ENCODE measurements around the gene EPHB1. TPM values are rescaled to one million over a fixed set of nuclear protein-coding genes. Genes with fewer than 3 reads are reported as not detected.

EPHB1 gene
- total RNA-seq, 1 donor from 2014 or later: 1.9 TPM

- DNase-seq (ENCODE audit: low spot score): no peak
These were observed 352.6 kb downstream of the EPHB1 start for GRCh38 chr3:135147657-135148056.

- no peak for DNase-seq (ENCODE audit: low spot score)
These were observed 353.4 kb downstream of the EPHB1 start for GRCh38 chr3:135148398-135149020.

- no peak for DNase-seq (ENCODE audit: low spot score)
These were observed 354.9 kb downstream of the EPHB1 start for GRCh38 chr3:135149707-135150681.

- no peak for DNase-seq (ENCODE audit: low spot score)
These were observed 359.1 kb downstream of the EPHB1 start for GRCh38 chr3:135154186-135154585.

- no peak for DNase-seq (ENCODE audit: low spot score)
These were observed 360.2 kb downstream of the EPHB1 start for GRCh38 chr3:135155228-135155627.

- DNase-seq (ENCODE audit: low spot score): no peak
These were observed 360.7 kb downstream of the EPHB1 start for GRCh38 chr3:135155791-135156190.

- DNase-seq (ENCODE audit: low spot score): no peak
These were observed 362.1 kb downstream of the EPHB1 start for GRCh38 chr3:135157045-135157740.

GRCh38 chr3:135158520-135158919, 363.5 kb downstream of the EPHB1 start:
- no peak for DNase-seq (ENCODE audit: low spot score)

- DNase-seq (ENCODE audit: low spot score): no peak
These were observed 364.7 kb downstream of the EPHB1 start for GRCh38 chr3:135159681-135160247.

- no peak for DNase-seq (ENCODE audit: low spot score)
These were observed 366.4 kb downstream of the EPHB1 start for GRCh38 chr3:135161425-135161824.

- no peak for DNase-seq (ENCODE audit: low spot score)
These were observed 368.6 kb downstream of the EPHB1 start for GRCh38 chr3:135163701-135164100.

GRCh38 chr3:135165260-135165659, 370.2 kb downstream of the EPHB1 start:
- DNase-seq (ENCODE audit: low spot score): no peak

- DNase-seq (ENCODE audit: low spot score): no peak
These were observed 371.3 kb downstream of the EPHB1 start for GRCh38 chr3:135166266-135166825.

GRCh38 chr3:135168822-135169221, 373.8 kb downstream of the EPHB1 start:
- no peak for DNase-seq (ENCODE audit: low spot score)

- no peak for DNase-seq (ENCODE audit: low spot score)
These were observed 374.6 kb downstream of the EPHB1 start for GRCh38 chr3:135169651-135170050.

- no peak for DNase-seq (ENCODE audit: low spot score)
These were observed 375.7 kb downstream of the EPHB1 start for GRCh38 chr3:135170732-135171131.

- no peak for DNase-seq (ENCODE audit: low spot score)
These were observed 377.3 kb downstream of the EPHB1 start for GRCh38 chr3:135172191-135172869.

GRCh38 chr3:135175728-135176277, 380.7 kb downstream of the EPHB1 start:
- no peak for DNase-seq (ENCODE audit: low spot score)

GRCh38 chr3:135176881-135177280, 381.8 kb downstream of the EPHB1 start:
- DNase-seq (ENCODE audit: low spot score): no peak

GRCh38 chr3:135178566-135178965, 383.5 kb downstream of the EPHB1 start:
- no peak for DNase-seq (ENCODE audit: low spot score)
